BJ (cell line): ENCODE measurements around the gene IGFBP6. TPM values are rescaled to one million over a fixed set of nuclear protein-coding genes. Genes with fewer than 3 reads are reported as not detected.

Source experiments
- CTCF ChIA-PET: fragments of 350-600 bp; formaldehyde crosslinking; extraction: SDS; loops from one replicate; lab custom pipeline; 2021; ENCODE audit warnings: antibody characterized with exemption, inconsistent platforms; lab: Yijun Ruan, JAX
- POLR2A ChIA-PET: fragments of 300-600 bp; sonication (Branson Sonifier 250); formaldehyde crosslinking; extraction: SDS; loops from one replicate; lab custom pipeline; 2021; ENCODE audit warnings: antibody characterized with exemption; lab: Charles Lee
- DNase-seq: peaks from one replicate; pipeline ENCODE4 v3.0.0-alpha.2; 2011; ENCODE audit warnings: low read depth
- H3K27me3 ChIP-seq: 2 replicates; pipeline ENCODE4 v1.6.0; 2011; ENCODE audit warnings: low read length; ENCODE audit not compliant: control insufficient read depth, insufficient read depth
- H3K36me3 ChIP-seq: 2 replicates; pipeline ENCODE4 v1.5.1; 2011; ENCODE audit warnings: low read length; ENCODE audit not compliant: control insufficient read depth, insufficient read depth
- H3K4me3 ChIP-seq: 2 replicates; pipeline ENCODE4 v1.5.1; 2011; ENCODE audit warnings: low read depth, mild to moderate bottlenecking, control low read depth, low read length
- polyA plus RNA-seq: library from polyadenylated mRNA; depleted of rRNA; stranded (reverse); fragments of >200 nt; gene quantifications from 2 replicates; pipeline ENCODE4 v1.2.3, GENCODE V29; 2011
- TF ChIP-seq, protein P1 (sequence below): IDR thresholded peaks from 2 replicates; pipeline ENCODE4 v1.5.1; 2011; ENCODE audit warnings: low read depth, mild to moderate bottlenecking, control low read depth, inconsistent platforms, low read length, moderate library complexity; ENCODE audit not compliant: insufficient read depth

IGFBP6 gene
- polyA plus RNA-seq, 1 experiment = 860 TPM

DNA sequence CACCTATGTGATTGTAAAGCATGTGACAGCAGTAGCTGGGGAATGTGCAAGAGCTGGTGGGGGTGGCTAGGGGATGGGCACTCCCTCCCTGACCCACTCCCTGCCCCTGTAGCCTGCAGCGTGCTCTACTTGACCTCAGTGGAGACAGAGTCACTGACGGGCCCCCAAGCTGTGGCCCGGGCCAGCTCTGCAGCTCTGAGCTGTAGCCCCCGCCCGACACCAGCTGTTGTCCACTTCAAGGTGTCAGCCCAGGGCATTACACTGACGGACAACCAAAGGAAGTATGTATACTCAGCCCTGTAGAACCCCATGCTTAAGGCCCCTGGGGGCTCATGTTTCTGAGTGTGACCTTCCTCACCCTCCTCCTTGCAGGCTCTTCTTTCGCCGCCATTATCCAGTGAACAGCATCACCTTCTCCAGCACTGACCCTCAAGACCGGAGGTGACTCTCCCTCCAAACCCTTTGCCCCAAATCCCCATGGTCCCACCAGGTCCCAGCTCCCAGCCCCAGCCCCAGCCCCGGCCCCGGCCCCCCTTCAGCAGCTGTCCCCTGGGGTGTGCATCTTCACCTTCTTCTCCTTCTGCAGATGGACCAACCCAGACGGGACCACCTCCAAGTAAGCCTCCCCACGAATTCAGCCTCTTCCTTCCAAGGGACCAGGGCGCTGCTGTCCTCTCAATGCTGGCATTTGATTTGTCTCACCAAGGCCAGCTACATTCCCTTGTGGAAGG, 34.3 kb upstream of the IGFBP6 start:
- no peak for DNase-seq
- TF ChIP-seq, protein P1, sequence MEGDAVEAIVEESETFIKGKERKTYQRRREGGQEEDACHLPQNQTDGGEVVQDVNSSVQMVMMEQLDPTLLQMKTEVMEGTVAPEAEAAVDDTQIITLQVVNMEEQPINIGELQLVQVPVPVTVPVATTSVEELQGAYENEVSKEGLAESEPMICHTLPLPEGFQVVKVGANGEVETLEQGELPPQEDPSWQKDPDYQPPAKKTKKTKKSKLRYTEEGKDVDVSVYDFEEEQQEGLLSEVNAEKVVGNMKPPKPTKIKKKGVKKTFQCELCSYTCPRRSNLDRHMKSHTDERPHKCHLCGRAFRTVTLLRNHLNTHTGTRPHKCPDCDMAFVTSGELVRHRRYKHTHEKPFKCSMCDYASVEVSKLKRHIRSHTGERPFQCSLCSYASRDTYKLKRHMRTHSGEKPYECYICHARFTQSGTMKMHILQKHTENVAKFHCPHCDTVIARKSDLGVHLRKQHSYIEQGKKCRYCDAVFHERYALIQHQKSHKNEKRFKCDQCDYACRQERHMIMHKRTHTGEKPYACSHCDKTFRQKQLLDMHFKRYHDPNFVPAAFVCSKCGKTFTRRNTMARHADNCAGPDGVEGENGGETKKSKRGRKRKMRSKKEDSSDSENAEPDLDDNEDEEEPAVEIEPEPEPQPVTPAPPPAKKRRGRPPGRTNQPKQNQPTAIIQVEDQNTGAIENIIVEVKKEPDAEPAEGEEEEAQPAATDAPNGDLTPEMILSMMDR = peak; percentile 12; the same call in 1 of the 2 replicates
- CTCF ChIA-PET = interaction anchor here (2.6 to 17.3 kb wide), 4 partner anchors 10 to 134 kb away, joined by 10 to 416 read pairs (median 150); partner anchors contain the start of genes IGFBP6, SOAT2 and TNS2
- POLR2A ChIA-PET = no interaction called here
- H3K27me3 ChIP-seq = no peaks in the 10 kb centered on the region
- H3K4me3 ChIP-seq = no peak overlapping the region
- peaks cover 52% of the 10 kb centered on the region for H3K36me3 ChIP-seq

DNA sequence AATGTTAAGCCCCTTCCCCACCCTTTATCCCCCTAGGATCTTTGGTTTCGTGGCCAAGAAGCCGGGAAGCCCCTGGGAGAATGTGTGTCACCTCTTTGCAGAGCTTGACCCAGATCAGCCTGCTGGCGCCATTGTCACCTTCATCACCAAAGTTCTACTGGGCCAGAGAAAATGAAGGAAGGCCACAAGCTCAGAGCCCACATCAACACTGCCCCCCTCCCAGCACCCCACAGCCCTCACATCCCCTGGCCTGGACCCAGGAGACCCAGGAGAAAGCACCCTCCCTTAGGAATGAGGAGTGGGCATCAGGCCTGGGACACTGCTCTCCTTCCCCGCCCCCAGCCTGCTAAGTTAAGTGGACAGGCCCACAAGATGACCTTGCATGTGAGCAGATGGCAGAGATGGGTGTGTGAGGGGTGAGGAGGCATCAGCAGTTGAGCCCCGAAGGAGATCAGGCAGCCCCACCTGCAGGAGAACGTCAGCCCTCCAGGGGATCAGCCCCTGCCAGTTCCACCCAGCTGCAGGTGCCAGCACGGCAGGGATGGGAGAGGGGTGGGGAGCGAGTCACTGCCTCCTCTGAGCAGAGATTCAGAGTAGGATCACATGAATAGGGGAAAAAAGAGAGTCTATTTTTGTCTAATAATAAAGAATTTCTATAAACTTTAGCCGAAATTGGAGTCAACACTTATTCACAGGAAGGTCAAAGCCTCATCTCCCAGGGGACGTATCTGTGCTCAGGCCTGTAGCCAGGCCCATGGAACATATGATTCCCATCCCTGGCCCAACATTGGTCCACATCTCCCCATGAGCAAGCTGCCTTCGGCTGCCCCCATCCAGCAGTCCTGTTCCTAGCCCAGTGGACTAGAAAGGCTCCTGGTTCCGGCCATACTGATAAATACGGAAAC, 33.5 kb upstream of the IGFBP6 start:
- Histone ChIP-seq H3K27me3 (no peaks in the 10 kb centered on the region), H3K4me3 (no peak overlapping the region), H3K36me3 (peaks cover 45% of the 10 kb centered on the region)
- ChIA-PET POLR2A (no interaction called here), CTCF (interaction anchor here (0.8 to 17.3 kb wide), 8 partner anchors 9 to 134 kb away, joined by 4 to 416 read pairs (median 20); partner anchors contain the start of genes CSAD, IGFBP6, SOAT2 and TNS2)
- TF ChIP-seq, protein P1 = no peak
- no peak for DNase-seq

DNA sequence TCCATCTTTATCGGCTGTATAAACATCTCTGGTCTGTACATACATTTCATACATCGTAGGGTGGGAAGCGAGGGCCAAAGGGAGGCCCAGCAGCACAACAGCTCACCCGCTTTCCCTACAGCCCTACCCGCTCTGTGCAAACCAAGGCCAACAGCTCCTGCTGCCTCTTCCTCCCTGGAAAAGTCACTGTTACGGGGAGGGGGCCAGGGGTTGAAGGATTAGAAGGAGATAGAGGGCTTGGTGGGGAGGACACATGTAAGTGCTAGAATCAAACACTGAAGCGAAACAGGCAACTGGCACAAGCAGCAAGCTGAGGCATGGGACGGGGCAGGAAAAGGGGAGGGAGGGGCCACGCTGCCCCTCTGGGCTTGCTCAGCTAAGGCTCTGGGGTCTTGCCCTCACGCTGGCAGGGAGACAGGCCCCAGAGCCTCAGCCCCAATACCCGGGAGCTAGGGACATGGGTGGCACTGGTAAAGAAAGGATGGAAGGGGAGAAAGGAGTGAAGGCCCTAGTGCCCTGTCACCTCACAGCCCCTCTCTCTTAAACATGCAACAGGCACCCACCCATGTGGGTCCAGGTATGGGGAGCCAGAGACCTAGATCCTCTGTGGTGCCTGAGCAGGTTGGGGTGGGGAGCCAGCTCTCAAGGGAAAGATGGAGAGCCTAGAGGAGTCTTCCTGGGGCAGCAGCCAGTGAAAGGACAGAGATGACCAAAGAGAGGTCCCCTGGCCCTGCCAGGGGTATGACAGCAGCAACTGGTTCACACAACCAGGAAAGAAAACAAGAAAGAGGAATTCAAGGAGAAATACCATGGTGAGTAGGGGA, 32.6 kb upstream of the IGFBP6 start:
- H3K4me3 ChIP-seq = no peak overlapping the region
- TF ChIP-seq, protein P1 = no peak
- ChIA-PET POLR2A (interaction anchor here (1.6 kb wide), 1 partner anchor 34 kb away, joined by 6 read pairs; no protein-coding TSS in a partner anchor), CTCF (interaction anchor here (0.6 to 17.3 kb wide), 20 partner anchors 8 to 221 kb away, joined by 3 to 416 read pairs (median 8); partner anchors contain the start of genes CSAD, IGFBP6, SOAT2 and SPRYD3)
- no peaks in the 10 kb centered on the region for H3K27me3 ChIP-seq
- H3K36me3 ChIP-seq = peaks cover 38% of the 10 kb centered on the region
- no peak for DNase-seq

DNA sequence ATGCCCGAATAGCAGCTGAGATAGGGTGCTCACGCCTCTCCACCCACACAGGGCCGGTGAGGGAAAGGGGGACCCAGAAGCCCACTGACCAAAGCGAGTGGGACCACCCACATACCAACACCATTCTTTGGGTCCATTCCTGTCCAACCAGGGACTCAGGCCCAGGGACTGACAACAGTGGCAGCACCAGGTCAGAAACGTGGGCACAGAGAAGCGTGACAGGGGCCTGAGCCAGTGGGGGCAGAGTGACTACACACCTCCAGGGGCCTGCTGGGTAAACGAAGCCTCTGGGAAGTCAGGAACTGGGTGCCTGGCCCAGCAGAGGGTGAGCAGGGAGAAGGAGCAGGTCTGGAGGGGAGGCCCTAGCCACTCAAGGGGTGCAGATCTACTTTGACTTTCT, 32.0 kb upstream of the IGFBP6 start:
- Histone ChIP-seq H3K36me3 (peaks cover 32% of the 10 kb centered on the region), H3K27me3 (no peaks in the 10 kb centered on the region), H3K4me3 (no peak overlapping the region)
- ChIA-PET CTCF (interaction anchor here (0.6 to 17.3 kb wide), 28 partner anchors 13 to 257 kb away, joined by 3 to 416 read pairs (median 5); partner anchors contain the start of genes AAAS, CSAD, IGFBP6 and SOAT2), POLR2A (interaction anchor here (1.1 to 1.6 kb wide), 3 partner anchors 14 to 34 kb away, joined by 3 to 6 read pairs (median 4); partner anchors contain the start of gene SPRYD3)
- TF ChIP-seq, protein P1 = no peak
- DNase-seq = no peak
